Colonic mucosa (tissue), 4 donors: ENCODE results near the gene CHD6. TPM values are rescaled to one million over a fixed set of nuclear protein-coding genes. Genes with fewer than 3 reads are reported as not detected.

Experiments used
- DNase-seq: peaks from one replicate; pipeline ENCODE4 v3.0.0-alpha.2; 2020
- H3K27ac ChIP-seq: fragments of 200-600 bp; one replicate; pipeline ENCODE4 v1.8.0; 2021
- H3K27me3 ChIP-seq: fragments of 200-600 bp; one replicate; pipeline ENCODE4 v1.8.0; 2021
- H3K36me3 ChIP-seq: fragments of 200-600 bp; one replicate; pipeline ENCODE4 v1.8.0; 2021
- H3K4me1 ChIP-seq: fragments of 200-600 bp; one replicate; pipeline ENCODE4 v1.8.0; 2021; ENCODE audit warnings: mild to moderate bottlenecking
- H3K4me3 ChIP-seq: fragments of 200-600 bp; one replicate; pipeline ENCODE4 v1.8.0; 2021
- H3K9ac ChIP-seq, 2 donors: one replicate each; pipeline ENCODE4 v1.7.0; 2013; ENCODE audit warnings: control low read depth in 2 of 2, low read depth in 2 of 2, low read length in 2 of 2
- H3K9me3 ChIP-seq: fragments of 200-600 bp; one replicate; pipeline ENCODE4 v1.8.0; 2021
- intact Hi-C: fragments of 100-400 bp; cut with DNase I; formaldehyde crosslinking; loops from one replicate; pipeline ENCODE4 v1.14.1; 2022
- total RNA-seq, 2 donors: library from RNA; stranded (reverse); fragmentation: NEBNext Ultra II Directional in 1 of 2; extraction: Animal tissue kit (Norgen Biotek cat#: 25700) in 1 of 2; gene quantifications; one replicate each; pipeline ENCODE4 v1.2.1, GENCODE V29; 2021
- TF ChIP-seq, protein P1 (sequence below): fragments of 200-600 bp; IDR thresholded peaks from one replicate; pipeline ENCODE4 v1.8.0; 2022; ENCODE audit warnings: antibody characterized with exemption, mild to moderate bottlenecking
- donor health status: healthy.
- donor health status: DM: no; HTN: no; CAD: no.
- donor health status: DM: no; HTN: no; CAD: no.

CHD6 gene
- total RNA-seq, 2 donors from 2014 or later, result 18.9 to 27.2 TPM

DNA sequence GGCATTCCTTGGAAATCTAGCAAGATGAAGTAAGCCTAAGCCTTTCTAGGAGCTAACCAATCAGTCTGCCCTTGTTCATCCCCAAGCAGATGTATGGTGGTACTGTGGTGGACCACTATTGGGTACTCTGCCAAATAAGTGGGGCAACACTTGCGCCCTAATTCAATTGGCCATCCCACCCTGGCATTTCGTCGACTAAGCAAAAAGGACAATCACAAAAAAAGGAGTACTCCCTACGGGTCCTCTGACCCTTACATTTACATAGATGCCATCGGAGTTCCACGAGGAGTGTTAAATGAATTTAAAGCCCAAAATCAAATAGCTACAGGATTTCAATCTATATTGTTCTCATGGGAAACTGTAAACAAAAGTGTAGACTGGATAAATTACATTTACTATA lies 19.5 kb downstream of the CHD6 start:
- TF ChIP-seq, protein P1, sequence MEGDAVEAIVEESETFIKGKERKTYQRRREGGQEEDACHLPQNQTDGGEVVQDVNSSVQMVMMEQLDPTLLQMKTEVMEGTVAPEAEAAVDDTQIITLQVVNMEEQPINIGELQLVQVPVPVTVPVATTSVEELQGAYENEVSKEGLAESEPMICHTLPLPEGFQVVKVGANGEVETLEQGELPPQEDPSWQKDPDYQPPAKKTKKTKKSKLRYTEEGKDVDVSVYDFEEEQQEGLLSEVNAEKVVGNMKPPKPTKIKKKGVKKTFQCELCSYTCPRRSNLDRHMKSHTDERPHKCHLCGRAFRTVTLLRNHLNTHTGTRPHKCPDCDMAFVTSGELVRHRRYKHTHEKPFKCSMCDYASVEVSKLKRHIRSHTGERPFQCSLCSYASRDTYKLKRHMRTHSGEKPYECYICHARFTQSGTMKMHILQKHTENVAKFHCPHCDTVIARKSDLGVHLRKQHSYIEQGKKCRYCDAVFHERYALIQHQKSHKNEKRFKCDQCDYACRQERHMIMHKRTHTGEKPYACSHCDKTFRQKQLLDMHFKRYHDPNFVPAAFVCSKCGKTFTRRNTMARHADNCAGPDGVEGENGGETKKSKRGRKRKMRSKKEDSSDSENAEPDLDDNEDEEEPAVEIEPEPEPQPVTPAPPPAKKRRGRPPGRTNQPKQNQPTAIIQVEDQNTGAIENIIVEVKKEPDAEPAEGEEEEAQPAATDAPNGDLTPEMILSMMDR, result no peak
- intact Hi-C loops, result no loop called here
- no peak overlapping the region for H3K9ac ChIP-seq
- H3K27me3 ChIP-seq, result no peaks in the 10 kb centered on the region
- no peaks in the 10 kb centered on the region for H3K4me1 ChIP-seq
- no peak overlapping the region for H3K27ac ChIP-seq
- no peak for DNase-seq
- no peaks in the 10 kb centered on the region for H3K36me3 ChIP-seq
- no peak overlapping the region for H3K4me3 ChIP-seq
- peaks cover 6% of the 10 kb centered on the region for H3K9me3 ChIP-seq

DNA sequence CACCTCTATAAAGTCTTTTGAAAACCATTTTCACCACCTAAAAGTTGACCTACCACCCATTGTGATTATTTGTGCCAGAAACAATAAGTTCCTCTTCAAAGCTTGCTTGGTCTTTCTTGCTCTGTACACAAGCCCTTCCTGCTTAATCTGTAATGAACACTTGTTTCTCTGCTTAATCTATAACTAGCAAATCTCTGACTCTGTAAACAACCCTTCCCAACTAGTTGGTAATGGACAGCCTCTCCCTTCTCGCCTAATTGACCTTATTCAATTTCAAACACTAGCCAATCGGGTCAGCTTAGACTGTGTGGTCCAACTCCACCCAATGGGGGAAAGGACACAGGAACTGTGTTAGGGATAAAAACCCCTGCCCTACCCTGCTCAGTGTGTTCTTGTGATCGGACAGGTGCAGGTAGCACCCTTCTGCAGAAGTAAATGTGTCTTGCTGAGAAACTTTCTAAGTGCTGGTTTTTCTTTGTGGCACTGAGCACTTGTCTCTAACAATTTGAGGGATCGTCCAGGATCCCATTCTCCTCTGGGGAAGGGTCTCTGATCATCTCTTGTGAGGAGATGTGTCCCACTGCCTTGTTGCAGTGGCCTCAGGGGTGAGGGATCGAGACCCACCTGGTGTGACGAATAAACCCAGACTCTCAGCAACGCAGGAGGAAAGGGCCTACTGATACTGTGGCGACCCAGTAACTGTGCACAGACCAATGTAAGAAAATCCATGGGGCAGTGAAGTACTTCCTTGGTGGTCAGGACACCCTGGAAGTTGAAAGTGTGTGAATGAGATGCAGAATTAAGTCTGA lies 23.5 kb downstream of the CHD6 start:
- Histone ChIP-seq H3K27ac (no peak overlapping the region), H3K4me3 (no peak overlapping the region), H3K4me1 (no peaks in the 10 kb centered on the region), H3K36me3 (no peaks in the 10 kb centered on the region), H3K9me3 (no peaks in the 10 kb centered on the region), H3K27me3 (no peaks in the 10 kb centered on the region), H3K9ac (no peak overlapping the region)
- TF ChIP-seq, protein P1, result no peak
- no peak for DNase-seq
- intact Hi-C loops, result no loop called here

DNA sequence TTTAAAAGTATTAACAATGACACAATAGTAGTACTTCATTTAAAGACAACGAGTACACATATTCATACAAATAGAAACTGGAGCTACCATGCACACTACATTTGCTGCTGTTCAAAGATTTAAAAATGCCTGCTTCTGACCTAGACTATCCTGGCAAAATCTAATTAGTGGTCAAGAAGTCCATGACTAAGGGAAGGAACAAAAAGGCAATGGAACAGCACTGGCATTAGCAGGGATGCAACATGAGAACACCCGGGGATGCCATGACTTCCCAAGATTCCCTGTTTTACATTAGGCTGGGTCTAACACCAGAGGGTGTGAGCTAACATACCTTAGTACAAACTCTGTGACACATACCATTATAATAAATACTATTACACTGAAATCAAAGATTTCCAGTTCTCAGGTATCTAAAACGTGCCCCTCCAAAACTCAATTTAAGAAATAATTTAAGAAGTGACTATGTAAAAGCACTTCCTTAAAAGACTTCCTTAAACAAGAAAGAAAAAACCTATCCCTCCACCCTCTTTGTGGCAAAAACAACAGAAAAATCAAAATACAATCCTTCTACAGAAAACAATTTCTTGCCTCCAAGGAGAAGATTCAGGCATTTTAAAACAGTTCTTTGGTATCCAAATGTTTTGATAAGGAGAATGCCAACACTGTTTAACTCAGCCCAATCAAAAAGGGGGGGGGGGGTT lies 25.5 kb downstream of the CHD6 start:
- Histone ChIP-seq H3K27me3 (no peaks in the 10 kb centered on the region), H3K9me3 (no peaks in the 10 kb centered on the region), H3K36me3 (no peaks in the 10 kb centered on the region), H3K27ac (no peak overlapping the region), H3K9ac (no peak overlapping the region), H3K4me3 (no peak overlapping the region), H3K4me1 (no peaks in the 10 kb centered on the region)
- TF ChIP-seq, protein P1, result no peak
- no peak for DNase-seq
- intact Hi-C loops, result no loop called here

DNA sequence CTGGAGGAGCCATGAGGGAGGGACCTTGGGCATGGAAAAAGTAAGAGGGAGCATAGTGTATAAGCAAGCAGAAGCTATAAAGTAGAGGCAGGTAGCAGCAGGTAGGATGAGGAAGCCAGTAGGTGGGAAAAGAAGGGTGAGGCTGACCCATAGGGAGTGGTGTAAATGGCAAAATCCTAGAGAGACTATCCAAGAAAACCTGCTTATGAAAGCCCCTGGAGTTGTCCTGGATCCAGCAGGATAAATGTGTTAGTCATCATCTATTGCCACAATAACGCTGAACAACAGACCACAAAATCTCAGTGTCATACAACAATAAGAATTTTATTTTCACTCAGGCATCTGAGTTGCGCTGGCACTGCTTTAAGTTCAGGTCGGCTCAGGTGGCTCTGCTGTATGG lies 30.2 kb downstream of the CHD6 start:
- no peaks in the 10 kb centered on the region for H3K27me3 ChIP-seq
- H3K9ac ChIP-seq, result no peak overlapping the region
- no peak for DNase-seq
- no peaks in the 10 kb centered on the region for H3K4me1 ChIP-seq
- intact Hi-C loops, result no loop called here
- no peak overlapping the region for H3K4me3 ChIP-seq
- no peak overlapping the region for H3K27ac ChIP-seq
- H3K9me3 ChIP-seq, result no peaks in the 10 kb centered on the region
- TF ChIP-seq, protein P1, result no peak
- H3K36me3 ChIP-seq, result no peaks in the 10 kb centered on the region

DNA sequence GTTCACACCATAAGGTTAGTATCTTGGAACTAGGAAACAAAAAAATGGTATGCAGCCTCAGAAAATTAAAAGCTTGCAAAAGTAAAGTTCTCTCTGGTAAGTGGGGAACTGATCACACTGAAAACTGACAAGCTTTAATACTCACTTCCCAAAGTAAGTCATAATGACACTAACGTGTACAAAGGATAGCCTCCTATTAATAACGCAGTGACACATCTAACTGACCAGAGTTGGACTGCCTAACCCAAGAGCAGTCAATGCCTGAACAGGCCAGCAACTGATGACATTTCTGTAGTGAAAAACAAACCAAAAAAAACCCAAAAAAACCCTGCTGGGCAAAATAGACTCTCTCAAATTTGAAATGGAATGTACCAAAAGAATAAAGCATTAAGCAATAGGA lies 30.7 kb downstream of the CHD6 start:
- Histone ChIP-seq H3K4me1 (no peaks in the 10 kb centered on the region), H3K9me3 (no peaks in the 10 kb centered on the region), H3K27me3 (no peaks in the 10 kb centered on the region), H3K9ac (no peak overlapping the region), H3K36me3 (no peaks in the 10 kb centered on the region), H3K27ac (no peak overlapping the region), H3K4me3 (no peak overlapping the region)
- TF ChIP-seq, protein P1, result no peak
- intact Hi-C loops, result no loop called here
- DNase-seq, result no peak
